Mucosa of descending colon (tissue), 3 donors: ENCODE results near the gene RELT. TPM values are rescaled to one million over a fixed set of nuclear protein-coding genes. Genes with fewer than 3 reads are reported as not detected.

Experiments used
- ATAC-seq: fragments of 200-7000 bp; cut with Tn5 transposase; one replicate; pipeline ENCODE4 v1.9.1; 2020; ENCODE audit warnings: mild to moderate bottlenecking, moderate library complexity
- DNase-seq, 3 donors: peaks; one replicate each; pipeline ENCODE4 v3.0.0-alpha.2; 2020
- H3K36me3 ChIP-seq: fragments of 200-600 bp; one replicate; pipeline ENCODE4 v1.8.0; 2021; ENCODE audit warnings: low read depth, mild to moderate bottlenecking
- H3K4me1 ChIP-seq: fragments of 200-600 bp; one replicate; pipeline ENCODE4 v1.8.0; 2021; ENCODE audit warnings: low read depth, mild to moderate bottlenecking
- H3K4me3 ChIP-seq: fragments of 200-600 bp; one replicate; pipeline ENCODE4 v1.8.0; 2021; ENCODE audit warnings: mild to moderate bottlenecking
- H3K9me3 ChIP-seq: fragments of 200-600 bp; one replicate; pipeline ENCODE4 v1.8.0; 2021; ENCODE audit warnings: mild to moderate bottlenecking
- CTCF ChIP-seq: fragments of 200-600 bp; IDR thresholded peaks from one replicate; pipeline ENCODE4 v1.8.0; 2022; ENCODE audit warnings: antibody characterized with exemption, mild to moderate bottlenecking
- intact Hi-C, 2 donors: fragments of 100-400 bp; cut with DNase I in 1 of 2; cut with micrococcal nuclease in 1 of 2; formaldehyde crosslinking; loops; one replicate each; pipeline versions ENCODE4 v1.11.0 to v1.11.1; 2022; cut with DNase I, micrococcal nuclease
- total RNA-seq, 3 donors: library from RNA; stranded (reverse); fragmentation: NEBNext Ultra II Directional in 2 of 3; extraction: Animal tissue kit (Norgen Biotek cat#: 25700) in 2 of 3; gene quantifications; one replicate each; pipeline versions ENCODE4 v1.2.1 to v1.2.4, GENCODE V29; 2021 to 2023
- donor health status: DM: no; HTN: no; CAD: no; lungs with moderate emphysema.
- donor health status: DM: no; HTN: no; CAD: no.
- donor health status: DM: no; HTN: yes; CAD: no.

The RELT gene
- total RNA-seq, 3 donors from 2014 or later: 2.3 to 4.7 (median 4.4) TPM

GRCh38 chr11:73337846-73338245 lies 38.4 kb upstream of the RELT start:
- Histone ChIP-seq H3K4me3 (no peak overlapping the region), H3K9me3 (no peaks in the 10 kb centered on the region), H3K4me1 (no peaks in the 10 kb centered on the region), H3K36me3 (no peaks in the 10 kb centered on the region)
- no peak for DNase-seq
- TF ChIP-seq CTCF: no peak
- intact Hi-C loops: loop anchor here (5.0 kb wide), 1 partner anchor 41 kb away; no protein-coding TSS in a partner anchor
- ATAC-seq: no peak

GRCh38 chr11:73338279-73338678 lies 37.9 kb upstream of the RELT start:
- TF ChIP-seq CTCF: no peak
- Histone ChIP-seq H3K4me3 (no peak overlapping the region), H3K9me3 (no peaks in the 10 kb centered on the region), H3K36me3 (no peaks in the 10 kb centered on the region), H3K4me1 (no peaks in the 10 kb centered on the region)
- ATAC-seq (no peak), DNase-seq (no peak)
- intact Hi-C loops: loop anchor here (5.0 kb wide), 1 partner anchor 41 kb away; no protein-coding TSS in a partner anchor

GRCh38 chr11:73340164-73340563 lies 36.0 kb upstream of the RELT start:
- ATAC-seq: no peak
- no peaks in the 10 kb centered on the region for H3K9me3 ChIP-seq
- H3K4me1 ChIP-seq: no peaks in the 10 kb centered on the region
- no peak overlapping the region for H3K4me3 ChIP-seq
- H3K36me3 ChIP-seq: no peaks in the 10 kb centered on the region
- intact Hi-C loops: no loop called here
- no peak for DNase-seq
- TF ChIP-seq CTCF: no peak

GRCh38 chr11:73342633-73343032 lies 33.6 kb upstream of the RELT start:
- peak; percentile 45 for ATAC-seq
- intact Hi-C loops: no loop called here
- TF ChIP-seq CTCF: no peak
- no peaks in the 10 kb centered on the region for H3K36me3 ChIP-seq
- no peak for DNase-seq
- no peaks in the 10 kb centered on the region for H3K4me1 ChIP-seq
- no peaks in the 10 kb centered on the region for H3K9me3 ChIP-seq
- no peak overlapping the region for H3K4me3 ChIP-seq

GRCh38 chr11:73343076-73343873 lies 32.9 kb upstream of the RELT start:
- Histone ChIP-seq H3K36me3 (no peaks in the 10 kb centered on the region), H3K9me3 (no peaks in the 10 kb centered on the region), H3K4me1 (no peaks in the 10 kb centered on the region), H3K4me3 (no peak overlapping the region)
- TF ChIP-seq CTCF: no peak
- no peak for ATAC-seq
- no peak for DNase-seq
- intact Hi-C loops: no loop called here
